HCEC 1CT (cell line): Measurements from ENCODE around the gene ACTR5.

ENCODE experiments used
- DNase-seq: peaks from one replicate; pipeline ENCODE4 v3.0.0-alpha.2; 2017

ACTR5 gene

GRCh38 chr20:38748097-38748860 is at the start of gene ACTR5:
TSS of gene ACTR5 (plus strand) at chr20:38748460. CDS start at chr20:38748479, 19 bp downstream.
- DNase-seq = peak; percentile 88

- no peak for DNase-seq
Measured at GRCh38 chr20:38698541-38698940, 49.7 kb upstream of the ACTR5 start.

- no peak for DNase-seq
Measured at GRCh38 chr20:38700141-38700540, 48.1 kb upstream of the ACTR5 start.

GRCh38 chr20:38700926-38701325 is 47.3 kb upstream of the ACTR5 start:
- no peak for DNase-seq

- no peak for DNase-seq
Measured at GRCh38 chr20:38703526-38703925, 44.7 kb upstream of the ACTR5 start.

- no peak for DNase-seq
Measured at GRCh38 chr20:38704136-38704535, 44.1 kb upstream of the ACTR5 start.

- no peak for DNase-seq
Measured at GRCh38 chr20:38706509-38706908, 41.8 kb upstream of the ACTR5 start.

- DNase-seq = no peak
Measured at GRCh38 chr20:38714308-38714707, 34.0 kb upstream of the ACTR5 start.

GRCh38 chr20:38715646-38716045 is 32.6 kb upstream of the ACTR5 start:
- DNase-seq = no peak

- DNase-seq = no peak
Measured at GRCh38 chr20:38722683-38723016, 25.6 kb upstream of the ACTR5 start.

- no peak for DNase-seq
Measured at GRCh38 chr20:38723017-38723847, 25.0 kb upstream of the ACTR5 start.

GRCh38 chr20:38723848-38724625 is 24.2 kb upstream of the ACTR5 start, which contains the start of gene SLC32A1:
TSS of gene SLC32A1 (plus strand) at chr20:38724486. CDS start at chr20:38724725, 239 bp downstream.
- DNase-seq = no peak

- DNase-seq = no peak
Measured at GRCh38 chr20:38724626-38725147, 23.6 kb upstream of the ACTR5 start.

- no peak for DNase-seq
Measured at GRCh38 chr20:38725148-38725901, 22.9 kb upstream of the ACTR5 start.

- peak; percentile 37 for DNase-seq
Measured at GRCh38 chr20:38725931-38726803, 22.1 kb upstream of the ACTR5 start.

- DNase-seq = no peak
Measured at GRCh38 chr20:38726804-38727606, 21.3 kb upstream of the ACTR5 start.

GRCh38 chr20:38727607-38728190 is 20.6 kb upstream of the ACTR5 start:
- DNase-seq = no peak

- DNase-seq = no peak
Measured at GRCh38 chr20:38728191-38728781, 20.0 kb upstream of the ACTR5 start.

GRCh38 chr20:38728911-38729642 is 19.2 kb upstream of the ACTR5 start:
- no peak for DNase-seq
